ENCODE measurements around the gene UGGT2.
"Not testable (repeated sequence)": the region's sequence is repeated elsewhere in the genome, so short reads cannot be mapped to it uniquely, and the experiment has no call there.

The UGGT2 gene

DNA sequence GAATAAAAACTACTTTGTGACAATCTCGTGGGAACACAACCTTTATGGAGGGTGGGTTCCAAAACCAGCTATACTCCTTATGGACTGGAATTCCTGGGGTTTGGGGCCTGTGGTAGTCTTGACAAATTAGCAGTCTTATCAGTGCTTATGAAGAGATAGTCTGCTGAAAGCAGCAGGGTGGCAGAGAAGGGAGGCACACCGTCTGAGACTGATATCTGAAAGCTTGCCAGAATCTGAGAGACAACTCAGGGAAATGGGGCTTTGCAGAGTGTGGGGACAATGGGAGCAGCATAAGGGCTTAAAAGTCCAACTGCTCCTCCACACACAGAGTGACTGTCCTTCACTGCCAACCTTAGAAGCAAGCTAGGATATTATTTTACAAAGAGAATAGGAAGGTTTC is 95.9 kb downstream of the UGGT2 start:
- DNase-seq (ENCODE audit: low read depth in 2 of 2), result no peak

DNA sequence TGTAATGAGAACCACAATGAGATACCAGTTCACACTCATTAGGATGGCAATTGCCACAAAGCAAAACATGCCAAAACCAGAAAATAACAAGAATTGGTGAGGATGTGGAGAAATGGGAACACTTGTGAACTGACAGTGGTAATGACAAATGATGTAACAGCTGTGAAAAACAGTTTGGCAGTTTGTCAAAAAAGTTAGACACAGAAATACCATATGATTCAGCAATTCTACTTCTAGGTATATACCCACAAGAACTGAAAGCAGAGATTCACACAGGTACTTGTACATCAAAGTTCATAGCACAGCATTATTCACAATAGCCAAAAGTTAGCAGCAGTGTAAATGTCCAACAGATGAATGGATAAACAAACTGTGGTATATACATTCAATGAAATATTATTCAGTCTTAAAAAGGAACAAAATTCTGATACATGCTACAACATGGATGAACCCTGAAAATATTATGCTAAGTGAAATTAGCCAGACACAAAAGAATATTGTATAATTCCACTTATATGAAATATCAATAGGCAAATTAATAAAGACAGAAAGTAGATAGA is 96.5 kb downstream of the UGGT2 start:
- no peak for DNase-seq (ENCODE audit: low read depth in 2 of 2)

DNA sequence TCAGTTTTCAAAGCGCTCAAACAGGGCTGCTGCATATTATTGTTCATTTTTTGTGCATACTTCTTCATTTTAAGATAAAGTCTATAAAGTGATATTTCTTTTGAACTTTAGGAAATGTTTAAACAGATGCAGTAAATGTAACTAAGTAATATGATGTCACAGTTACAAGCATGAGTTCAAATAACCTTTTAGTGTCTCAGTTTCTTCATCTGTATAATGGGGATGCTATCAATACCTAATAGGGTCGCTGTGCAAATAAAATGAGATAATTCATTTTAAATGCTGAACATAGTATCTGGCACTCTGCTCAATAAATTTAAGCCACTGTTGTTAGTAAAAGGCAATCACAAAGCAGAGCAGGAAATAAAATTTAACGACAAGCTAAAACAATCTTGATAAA is 97.5 kb downstream of the UGGT2 start:
- DNase-seq (ENCODE audit: low read depth in 2 of 2), result no peak

DNA sequence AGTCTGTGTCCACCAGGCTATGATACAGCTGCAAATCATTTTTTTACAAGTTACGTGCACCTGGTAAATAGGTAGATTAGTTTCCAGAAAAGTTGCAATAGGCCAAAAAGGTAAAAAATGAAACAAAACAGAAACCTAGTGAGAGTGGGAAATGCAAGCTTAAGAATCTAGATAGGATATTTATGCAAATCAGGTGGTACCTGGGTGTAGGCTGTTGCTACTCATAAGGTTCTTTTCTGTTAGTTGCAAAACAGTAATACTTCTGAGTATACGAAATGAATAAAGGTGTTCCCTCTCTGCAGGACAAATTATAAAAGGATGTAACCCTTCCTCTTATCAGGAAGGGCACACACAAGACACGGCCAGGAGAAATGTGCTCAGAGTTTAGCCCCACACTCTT is 97.9 kb downstream of the UGGT2 start:
- DNase-seq (ENCODE audit: low read depth in 2 of 2), result no peak

DNA sequence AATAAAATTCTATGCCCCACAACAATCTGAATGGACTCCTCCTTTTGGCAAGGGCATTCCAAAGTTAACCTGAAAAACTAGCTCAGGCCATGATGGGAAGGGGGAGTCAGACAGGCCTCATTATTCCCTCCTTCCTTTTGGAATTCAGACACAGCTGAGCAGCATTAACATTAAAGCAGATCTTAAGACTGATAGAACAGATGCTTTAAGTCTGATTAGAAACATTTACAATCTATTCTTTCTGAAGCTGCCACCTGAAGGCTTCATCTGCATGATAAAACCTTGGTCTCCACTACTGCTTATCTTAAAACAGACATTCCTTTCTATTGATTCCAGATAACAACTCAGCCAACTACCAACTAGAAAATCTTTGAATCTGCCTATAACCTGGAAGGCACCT is 98.9 kb downstream of the UGGT2 start:
- no peak for DNase-seq (ENCODE audit: low read depth in 2 of 2)

DNA sequence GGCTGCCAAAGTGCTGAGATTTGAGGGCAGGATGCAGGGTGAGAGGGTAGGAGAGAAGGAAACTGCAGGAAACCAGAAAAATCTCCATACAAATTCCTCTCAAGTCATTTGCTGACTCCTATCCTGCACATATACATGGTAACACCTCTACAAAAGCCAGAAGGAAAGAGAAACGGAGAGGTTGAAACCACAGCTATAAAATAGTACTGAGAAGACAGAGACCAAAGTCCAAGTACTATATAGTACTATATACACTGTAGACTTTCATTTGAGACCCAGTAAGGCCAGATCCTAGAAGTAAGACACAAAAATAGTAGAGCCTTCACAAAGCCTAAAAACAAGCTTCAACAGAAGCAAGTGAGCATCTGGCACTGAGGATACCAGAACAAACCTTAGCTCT is 103.1 kb downstream of the UGGT2 start:
- DNase-seq (ENCODE audit: low read depth in 2 of 2), result no peak

DNA sequence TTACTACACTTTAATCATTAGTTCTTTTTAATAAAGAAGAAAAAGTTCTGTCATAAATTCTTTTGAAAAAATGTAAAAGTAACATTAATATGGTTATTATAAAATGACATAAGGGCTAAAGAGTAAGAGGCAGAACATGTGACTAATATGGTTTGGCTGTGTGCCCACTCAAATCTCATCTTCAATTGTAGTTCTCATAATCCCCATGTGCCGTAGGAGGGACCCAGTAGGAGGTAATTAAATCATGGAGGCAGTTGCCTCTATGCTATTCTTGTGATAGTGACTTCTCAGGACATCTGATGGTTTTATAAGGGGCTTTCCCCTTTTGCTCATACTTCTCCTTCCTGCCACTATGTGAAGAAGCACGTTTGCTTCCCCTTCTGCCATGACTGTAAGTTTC is 104.5 kb downstream of the UGGT2 start:
- no peak for DNase-seq (ENCODE audit: low read depth in 2 of 2)

DNA sequence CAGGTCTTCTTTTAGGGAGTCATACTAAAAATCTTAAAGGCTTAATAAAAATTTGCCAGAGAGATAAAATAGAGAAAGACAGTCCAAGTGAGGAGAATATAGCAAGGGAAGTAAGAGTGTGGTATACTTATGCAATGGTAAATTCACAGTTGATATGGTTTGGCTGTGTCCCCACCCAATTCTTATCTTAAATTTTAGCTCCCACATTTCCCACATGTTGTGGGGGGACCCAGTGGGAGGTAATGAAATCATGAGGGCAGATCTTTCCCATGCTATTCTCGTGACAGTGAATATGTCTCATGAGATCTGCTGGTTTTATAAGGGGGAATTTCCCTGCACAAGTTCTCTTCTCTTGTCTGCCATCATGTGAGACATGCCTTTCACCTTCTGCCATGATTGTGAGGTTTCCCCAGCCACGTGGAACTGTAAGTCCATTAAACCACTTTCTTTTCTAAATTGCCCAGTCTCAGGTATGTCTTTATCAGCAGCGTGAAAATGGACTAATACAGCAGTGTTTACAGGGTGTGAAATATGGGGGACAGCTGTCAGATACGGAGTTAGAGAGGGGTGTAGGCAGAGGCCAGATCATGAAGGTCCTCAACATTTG is 115.4 kb downstream of the UGGT2 start:
- DNase-seq (ENCODE audit: low read depth in 2 of 2), result no peak

DNA sequence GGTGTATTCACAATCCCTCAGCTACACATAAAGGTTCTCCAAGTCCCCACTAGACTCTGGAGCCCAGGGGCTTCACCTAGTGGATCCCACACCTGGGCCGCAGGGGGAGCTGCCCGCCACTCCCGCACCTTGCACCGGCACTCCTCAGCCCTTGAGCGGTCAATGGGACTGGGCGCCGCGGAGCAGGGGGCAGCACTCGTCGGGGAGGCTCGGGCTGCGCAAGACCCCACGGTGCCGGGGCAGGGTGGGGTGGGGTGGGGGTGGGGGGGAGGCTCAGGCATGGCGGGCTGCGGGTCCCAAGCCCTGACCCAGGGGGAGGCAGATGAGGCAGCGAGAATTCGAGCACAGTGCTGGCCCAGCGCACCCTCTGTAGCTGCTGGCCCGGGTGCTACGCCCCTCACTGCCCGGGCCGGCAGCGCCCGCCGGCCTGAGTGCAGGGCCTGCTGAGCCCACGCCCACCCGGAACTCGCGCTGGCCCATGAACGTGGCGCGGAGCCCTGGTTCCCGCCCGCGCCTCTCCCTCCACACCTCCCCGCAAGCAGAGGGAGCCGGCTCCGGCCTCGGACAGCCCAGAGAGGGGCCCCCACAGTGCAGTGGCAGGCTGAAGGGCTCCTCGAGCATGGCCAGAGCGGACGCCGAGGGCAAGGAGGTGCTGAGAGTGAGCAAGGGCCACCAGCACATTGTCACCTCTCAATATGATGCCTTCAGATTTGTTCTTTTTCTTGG is 121.7 kb downstream of the UGGT2 start:
- DNase-seq (ENCODE audit: low read depth in 2 of 2), result no peak

DNA sequence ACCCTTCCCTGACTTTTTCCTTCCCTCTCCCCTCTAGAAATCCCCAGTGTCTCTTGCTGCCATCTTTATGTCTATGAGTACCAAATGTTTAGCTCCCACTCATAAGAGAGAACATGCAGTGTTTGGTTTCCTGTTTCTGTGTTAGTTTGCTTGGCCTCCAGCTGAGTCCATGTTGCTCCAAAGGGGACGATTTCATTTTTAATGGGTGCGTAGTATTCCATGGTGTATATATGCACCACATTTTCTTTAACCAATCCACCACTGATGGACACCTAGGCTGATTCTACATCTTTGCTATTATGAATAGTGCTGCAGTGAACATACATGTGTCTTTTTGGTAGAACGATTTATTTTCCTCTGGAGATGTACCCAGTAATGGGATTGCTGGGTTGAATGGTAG is 123.8 kb downstream of the UGGT2 start:
- no peak for DNase-seq (ENCODE audit: low read depth in 2 of 2)

DNA sequence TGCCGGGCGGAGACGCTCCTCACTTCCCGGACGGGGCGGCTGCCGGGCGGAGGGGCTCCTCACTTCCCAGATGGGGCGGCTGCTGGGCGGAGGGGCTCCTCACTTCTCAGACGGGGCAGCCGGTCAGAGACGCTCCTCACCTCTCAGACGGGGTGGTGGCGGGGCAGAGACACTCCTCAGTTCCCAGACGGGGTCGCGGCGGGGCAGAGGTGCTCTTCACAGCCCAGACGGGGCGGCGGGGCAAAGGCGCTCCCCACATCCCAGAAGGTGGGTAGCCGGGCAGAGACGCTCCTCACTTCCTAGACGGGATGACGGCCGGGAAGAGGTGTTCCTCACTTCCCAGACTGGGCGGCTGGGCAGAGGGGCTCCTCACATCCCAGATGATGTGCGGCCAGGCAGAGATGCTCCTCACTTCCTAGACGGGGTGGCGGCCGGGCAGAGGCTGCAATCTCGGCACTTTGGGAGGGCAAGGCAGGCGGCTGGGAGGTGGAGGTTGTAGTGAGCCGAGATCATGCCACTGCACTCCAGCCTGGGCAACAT is 124.8 kb downstream of the UGGT2 start:
- not testable (repeated sequence) for DNase-seq (ENCODE audit: low read depth in 2 of 2)

DNA sequence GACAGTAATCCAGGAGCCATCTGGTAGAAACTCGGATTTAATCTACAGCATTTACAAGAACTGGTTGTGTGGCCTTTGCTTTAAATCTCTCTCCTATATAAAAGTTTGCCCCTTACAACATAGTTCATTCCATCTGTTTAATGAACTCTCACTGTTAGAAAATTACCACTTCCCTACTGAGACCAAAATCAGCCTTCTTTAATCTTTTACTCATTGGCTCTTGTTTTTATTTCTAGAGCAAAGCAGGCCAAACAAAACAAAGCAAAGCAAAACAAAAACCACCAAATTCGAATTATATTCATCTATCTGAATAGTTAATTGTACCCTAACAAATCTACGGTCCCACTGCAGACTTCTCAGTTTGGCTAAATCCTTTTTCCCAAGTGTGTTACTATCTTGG is 127.0 kb downstream of the UGGT2 start:
- no peak for DNase-seq (ENCODE audit: low read depth in 2 of 2)

DNA sequence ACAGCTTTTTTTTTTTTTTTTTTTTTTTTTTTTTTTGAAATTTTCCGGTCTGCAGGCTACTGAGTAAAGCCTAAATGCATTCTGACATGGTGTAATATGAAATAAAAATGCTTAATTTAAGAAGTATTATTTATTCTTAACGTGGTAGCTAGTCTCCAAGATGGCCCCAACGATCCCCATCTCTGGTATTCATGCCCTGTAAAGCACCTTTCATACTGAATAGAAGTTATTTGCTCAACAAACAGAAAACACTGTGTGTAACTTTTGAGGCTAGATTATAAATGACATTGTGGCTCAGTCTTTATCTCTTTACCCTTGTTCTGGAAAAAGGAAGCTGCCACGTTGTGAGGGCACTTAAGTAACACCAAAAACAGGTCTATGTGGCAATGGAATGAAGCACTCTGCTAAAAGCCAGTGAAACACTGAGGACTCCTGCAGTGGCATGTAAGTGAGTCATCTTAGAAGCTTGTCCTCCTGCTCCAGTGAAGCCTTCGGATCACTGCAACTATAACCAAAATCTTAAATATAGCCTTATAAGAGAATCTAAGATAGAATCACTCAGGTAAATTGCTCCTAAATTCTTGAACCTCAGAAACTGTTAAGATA is 128.7 kb downstream of the UGGT2 start:
- DNase-seq (ENCODE audit: low read depth in 2 of 2), result no peak

DNA sequence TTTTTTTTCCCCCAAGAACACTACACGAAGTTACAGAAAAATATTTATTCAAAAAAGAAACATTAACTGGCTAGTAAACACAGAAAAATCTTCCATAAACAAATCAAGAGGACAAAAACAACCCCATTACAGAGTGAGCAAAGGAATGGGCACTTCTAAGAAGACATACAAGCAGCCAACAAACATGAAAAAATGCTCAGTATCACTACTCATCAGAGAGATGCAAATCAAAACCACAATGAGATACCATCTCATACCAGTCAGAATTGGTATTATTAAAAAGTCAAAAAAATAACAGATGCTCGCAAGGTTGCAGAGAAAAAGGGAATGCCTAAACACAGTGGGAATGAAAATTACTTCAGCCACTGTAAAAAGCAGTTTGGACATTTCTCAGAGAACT is 131.7 kb downstream of the UGGT2 start:
- no peak for DNase-seq (ENCODE audit: low read depth in 2 of 2)

DNA sequence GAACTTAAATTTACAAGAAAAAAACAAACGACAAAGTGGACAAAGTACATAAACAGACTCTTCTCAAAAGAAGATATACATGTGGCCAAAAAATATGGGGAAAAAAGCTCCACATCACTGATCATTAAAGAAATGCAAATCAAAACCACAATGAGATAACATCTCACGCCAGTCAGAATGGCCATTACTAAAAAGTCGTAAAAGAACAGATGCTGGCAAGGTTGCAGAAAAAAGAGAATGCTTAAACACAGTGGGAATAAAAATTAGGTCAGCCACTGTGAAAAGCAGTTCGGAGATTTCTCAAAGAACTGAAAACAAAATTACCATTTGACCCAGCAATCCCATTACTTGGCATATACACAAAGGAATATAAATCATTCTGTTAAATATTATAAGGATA is 132.7 kb downstream of the UGGT2 start:
- no peak for DNase-seq (ENCODE audit: low read depth in 2 of 2)

DNA sequence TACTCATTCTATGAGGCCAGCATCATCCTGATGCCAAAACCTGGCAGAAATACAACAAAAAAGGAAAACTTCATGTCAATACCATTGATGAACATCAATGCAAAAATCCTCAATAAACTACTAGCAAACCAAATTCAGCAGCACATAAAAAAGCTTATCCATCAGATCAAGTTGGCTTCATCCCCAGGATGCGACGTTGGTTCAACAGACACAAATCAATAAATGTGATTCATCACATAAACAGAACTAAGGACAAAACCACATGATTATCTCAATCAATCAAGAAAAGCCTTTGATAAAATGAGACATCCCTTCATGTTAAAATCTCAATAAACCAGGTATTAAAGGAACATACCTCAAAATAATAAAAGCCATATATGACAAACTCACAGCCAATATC is 134.3 kb downstream of the UGGT2 start:
- DNase-seq (ENCODE audit: low read depth in 2 of 2), result no peak

DNA sequence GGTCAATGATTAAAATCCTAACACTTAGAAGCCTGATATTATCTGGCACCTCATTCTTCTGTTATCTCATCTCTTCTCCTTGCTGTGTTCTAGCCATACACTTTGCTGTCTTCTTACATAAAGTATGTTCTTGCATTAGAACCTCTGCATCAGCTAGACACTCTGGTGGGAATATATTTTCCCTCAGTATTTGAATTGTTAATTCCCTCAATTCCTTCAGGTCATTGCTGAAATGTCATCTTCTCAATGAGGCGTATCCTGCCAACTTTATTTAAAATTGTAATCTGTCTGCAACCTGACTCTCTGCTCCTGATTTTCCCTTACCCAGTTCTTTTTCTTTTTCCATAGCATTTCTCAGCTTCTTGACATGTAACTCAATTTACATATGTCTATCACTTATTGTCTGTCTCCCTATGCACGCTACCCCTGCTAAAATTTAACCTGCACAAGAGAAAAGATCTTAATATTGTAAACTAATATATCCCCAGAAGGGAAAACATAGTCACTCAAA is 138.2 kb downstream of the UGGT2 start:
- DNase-seq (ENCODE audit: low read depth in 2 of 2), result no peak

DNA sequence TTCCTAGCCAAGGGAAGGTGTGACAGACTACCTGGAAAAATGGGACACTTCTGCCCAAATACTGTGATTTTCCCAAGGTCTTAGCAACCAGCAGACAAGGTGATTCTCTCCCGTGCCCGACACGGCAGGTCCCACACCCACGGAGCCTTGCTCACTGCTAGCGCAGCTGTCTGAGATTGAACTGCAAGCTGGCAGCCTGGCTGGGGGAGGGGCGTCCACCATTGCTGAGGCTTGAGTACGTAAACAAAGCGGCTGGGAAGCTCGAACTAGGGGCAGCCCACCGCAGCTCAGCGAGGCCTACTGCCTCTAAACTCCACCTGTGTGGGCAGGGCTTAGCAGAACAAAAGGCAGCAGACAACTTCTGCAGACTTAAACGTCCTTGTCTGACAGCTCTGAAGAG is 146.2 kb downstream of the UGGT2 start:
- no peak for DNase-seq (ENCODE audit: low read depth in 2 of 2)

DNA sequence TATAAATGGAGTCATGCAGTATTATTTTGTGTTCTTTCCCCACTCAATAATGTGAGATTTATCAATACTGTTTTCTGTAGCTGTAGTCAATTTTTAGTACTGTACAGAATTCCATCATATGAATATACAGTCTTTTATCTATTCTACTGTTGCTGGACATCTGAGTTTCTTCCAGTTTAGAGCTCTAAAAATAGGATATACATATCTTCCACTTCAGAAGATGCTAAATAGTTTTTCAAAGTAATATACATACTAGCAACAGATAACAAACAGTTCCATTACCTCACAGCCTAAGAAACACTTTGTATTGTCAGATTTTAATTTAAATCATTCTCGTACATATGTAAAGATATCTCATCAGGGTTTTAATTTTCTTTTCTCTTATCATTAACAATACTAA is 149.6 kb downstream of the UGGT2 start:
- no peak for DNase-seq (ENCODE audit: low read depth in 2 of 2)

DNA sequence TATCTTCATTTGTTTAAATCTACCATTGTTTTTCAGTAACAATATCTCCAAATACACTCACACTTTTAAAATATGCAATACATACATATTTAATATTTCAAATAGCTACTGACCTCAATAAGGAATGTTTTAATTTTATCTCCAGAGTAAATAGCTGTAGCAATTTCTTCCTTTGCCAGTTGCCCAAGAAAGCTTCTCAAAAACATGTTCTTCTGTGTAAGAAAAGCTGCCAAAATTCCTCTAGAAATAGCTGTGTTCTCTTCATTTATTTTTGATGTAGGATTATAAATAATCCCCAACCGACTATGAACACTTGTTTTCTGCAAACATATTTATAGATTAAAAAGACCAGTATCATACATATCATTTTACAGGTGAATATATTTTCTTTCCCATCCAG is 150.5 kb downstream of the UGGT2 start:
- no peak for DNase-seq (ENCODE audit: low read depth in 2 of 2)

DNA sequence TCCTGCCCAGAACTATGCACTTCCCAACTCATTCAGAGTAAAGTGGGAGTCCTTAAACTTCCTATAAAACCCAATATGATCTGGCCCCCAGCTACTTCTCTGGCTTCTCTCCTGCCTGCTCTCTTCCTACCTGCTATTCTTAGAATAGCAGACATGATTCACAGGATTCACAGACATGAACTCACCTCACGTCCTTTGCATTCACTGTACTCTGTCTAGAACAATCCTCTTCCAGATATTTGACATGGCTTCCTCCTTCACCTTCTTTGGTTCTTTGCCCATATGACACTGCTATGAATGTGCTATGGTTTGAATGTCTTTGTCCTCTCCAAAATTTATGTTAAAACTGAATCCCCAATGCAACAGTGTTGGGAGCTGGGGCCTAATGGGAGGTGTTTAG is 154.9 kb downstream of the UGGT2 start:
- DNase-seq (ENCODE audit: low read depth in 2 of 2), result no peak

DNA sequence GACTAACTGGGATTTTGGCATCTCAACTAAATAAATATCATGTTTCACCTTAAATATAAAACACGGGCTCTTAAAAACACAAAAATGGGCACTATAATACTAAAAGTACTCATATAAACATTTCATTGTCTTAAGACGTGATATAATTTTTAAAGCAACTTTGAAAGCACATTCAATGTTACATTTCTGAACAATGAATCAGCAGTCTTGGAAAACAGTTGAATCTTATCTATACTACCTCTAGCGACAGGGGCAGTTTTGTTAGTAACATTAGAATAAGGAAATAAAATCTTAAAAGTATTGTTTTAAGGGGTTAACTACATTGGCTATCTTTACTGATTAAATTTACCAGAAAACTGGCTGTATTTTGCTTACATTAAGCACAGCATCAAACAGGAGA is 156.9 kb downstream of the UGGT2 start:
- DNase-seq (ENCODE audit: low read depth in 2 of 2), result no peak

DNA sequence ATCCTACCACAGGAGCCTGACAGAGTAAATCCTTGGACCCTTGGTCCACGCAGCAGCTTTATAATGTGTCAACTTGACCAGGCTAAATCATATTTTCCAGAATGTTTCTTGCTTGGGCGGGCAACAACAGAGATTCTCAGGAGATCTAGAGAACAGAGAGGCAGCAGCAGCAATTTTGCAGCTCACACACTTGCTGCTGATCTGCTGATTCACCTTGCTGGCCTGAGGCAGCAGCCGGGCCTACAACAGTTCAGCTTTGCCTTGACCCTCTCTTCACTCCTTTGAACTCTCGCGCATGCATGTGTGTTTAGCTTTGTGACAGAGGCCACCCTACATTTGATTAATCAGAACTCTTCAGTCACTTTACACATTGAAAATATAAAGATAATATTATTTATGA is 159.3 kb downstream of the UGGT2 start:
- DNase-seq (ENCODE audit: low read depth in 2 of 2), result no peak
